Measurements from ENCODE around the gene SIRT2. TPM values are rescaled to one million over a fixed set of nuclear protein-coding genes. Genes with fewer than 3 reads are reported as not detected.
"Not testable (repeated sequence)": the region's sequence is repeated elsewhere in the genome, so short reads cannot be mapped to it uniquely, and the experiment has no call there.

SIRT2 gene
- total RNA-seq, 1 experiment from 2014 or later = 26.6 TPM

- DNase-seq (ENCODE audit: low read depth) = not testable (repeated sequence)
These were observed 70.2 kb downstream of the SIRT2 start for GRCh38 chr19:38829203-38829602.

Other genes starting within 250 kb of the SIRT2 start
- not detected in 2 replicates for gene CAPN12, start 155.1 kb downstream of the SIRT2 start, total RNA-seq (2014; rRNA removed; shearing (Covaris generic))
- gene LGALS7, start 126.1 kb downstream of the SIRT2 start, total RNA-seq (2014; rRNA removed; shearing (Covaris generic)) = not detected in 2 replicates
- not detected in 2 replicates for gene LGALS7B, start 110.4 kb downstream of the SIRT2 start, total RNA-seq (2014; rRNA removed; shearing (Covaris generic))
- not detected in 2 replicates for gene LGALS4, start 86.7 kb downstream of the SIRT2 start, total RNA-seq (2014; rRNA removed; shearing (Covaris generic))
- gene ECH1, start 67.8 kb downstream of the SIRT2 start, total RNA-seq (2014; rRNA removed; shearing (Covaris generic)) = 23.8 and 24.5 TPM in 2 replicates
- gene HNRNPL, start 49.6 kb downstream of the SIRT2 start, total RNA-seq (2014; rRNA removed; shearing (Covaris generic)) = 293 and 361 TPM in 2 replicates
- gene RINL, start 21.3 kb downstream of the SIRT2 start, total RNA-seq (2014; rRNA removed; shearing (Covaris generic)) = 2.8 and 2.9 TPM in 2 replicates
- 45.8 and 62.5 TPM in 2 replicates for gene NFKBIB, start 351 bp upstream of the SIRT2 start, total RNA-seq (2014; rRNA removed; shearing (Covaris generic))
- not detected in 2 replicates for gene CCER2, start 12.6 kb upstream of the SIRT2 start, total RNA-seq (2014; rRNA removed; shearing (Covaris generic))
- 39.1 and 45.1 TPM in 2 replicates for gene SARS2, start 31.1 kb upstream of the SIRT2 start, total RNA-seq (2014; rRNA removed; shearing (Covaris generic))
- 60.5 and 102 TPM in 2 replicates for gene MRPS12, start 31.3 kb upstream of the SIRT2 start, total RNA-seq (2014; rRNA removed; shearing (Covaris generic))
- gene FBXO17, start 76.1 kb upstream of the SIRT2 start, total RNA-seq (2014; rRNA removed; shearing (Covaris generic)) = 12.6 and 36.9 TPM in 2 replicates
- 2.6 and 22.7 TPM in 2 replicates for gene FBXO27, start 132.9 kb upstream of the SIRT2 start, total RNA-seq (2014; rRNA removed; shearing (Covaris generic))
- 0.57 TPM in 1 of 2 replicates, not detected in the other for gene ACP7, start 184.8 kb upstream of the SIRT2 start, total RNA-seq (2014; rRNA removed; shearing (Covaris generic))
- gene PAK4, start 226.2 kb upstream of the SIRT2 start, total RNA-seq (2014; rRNA removed; shearing (Covaris generic)) = 4.2 and 9.8 TPM in 2 replicates

Measured in Daoy (cell line).